ENCODE results near the gene TFDP1.
A peak's percentile ranks its signal among the peaks of the same experiment; 100 is the strongest.

TFDP1 gene

DNA sequence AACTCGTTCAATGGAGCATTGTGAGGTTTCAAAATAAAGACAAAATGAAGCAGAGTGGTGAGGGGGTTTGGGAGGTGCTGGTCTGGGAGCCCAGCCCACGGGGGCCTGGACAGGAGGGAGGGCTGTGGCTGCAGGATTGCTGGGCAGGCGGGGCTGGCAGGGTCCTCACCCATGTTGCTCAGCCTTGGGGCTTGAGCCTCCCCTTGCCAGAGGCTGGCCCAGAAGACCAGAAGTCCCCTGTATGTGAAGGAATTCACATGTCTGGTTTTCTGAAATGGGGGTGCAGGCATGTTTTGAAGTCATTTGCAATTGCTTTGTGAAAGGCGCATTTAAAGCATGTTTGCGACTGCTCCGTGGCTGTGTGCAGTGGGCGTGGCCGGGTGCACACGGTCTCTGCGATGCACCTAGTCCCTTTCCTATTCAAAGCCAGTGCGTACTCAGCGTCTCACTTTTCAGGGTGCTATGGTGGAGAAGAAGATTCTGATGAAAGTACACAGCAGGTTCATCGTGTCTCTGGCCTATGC is 84.7 kb downstream of the TFDP1 start:
- DNase-seq, result peak in 1 of 2 experiments; percentile 19

DNA sequence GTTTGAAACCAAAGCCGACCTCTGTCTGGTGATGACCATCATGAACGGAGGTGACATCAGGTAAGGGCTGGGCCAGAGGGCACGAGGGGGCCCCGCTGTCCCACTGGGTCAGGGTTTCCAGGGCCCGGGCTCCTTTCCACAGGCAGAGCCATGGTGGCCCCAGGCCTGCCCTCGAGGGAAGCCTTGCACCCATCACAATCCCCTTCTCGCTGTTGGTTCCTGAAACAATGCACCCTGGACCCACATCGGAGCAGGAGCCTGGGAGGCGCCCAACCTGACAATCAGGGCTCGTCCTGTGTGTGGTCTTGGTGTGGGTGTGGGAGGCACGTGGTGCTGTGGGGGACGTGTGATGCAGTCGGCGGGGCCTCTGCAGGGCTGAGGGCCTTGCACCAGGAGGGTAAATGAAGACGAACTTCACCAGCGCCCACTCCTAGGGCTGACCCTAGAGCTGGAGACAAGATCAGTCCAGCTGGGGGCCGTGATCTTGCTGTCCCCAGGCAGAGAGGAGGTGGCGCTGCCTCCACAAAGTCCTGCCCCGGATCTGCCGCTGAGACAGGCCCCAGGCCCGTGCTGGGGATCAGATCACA is 85.3 kb downstream of the TFDP1 start:
- no peak for DNase-seq

DNA sequence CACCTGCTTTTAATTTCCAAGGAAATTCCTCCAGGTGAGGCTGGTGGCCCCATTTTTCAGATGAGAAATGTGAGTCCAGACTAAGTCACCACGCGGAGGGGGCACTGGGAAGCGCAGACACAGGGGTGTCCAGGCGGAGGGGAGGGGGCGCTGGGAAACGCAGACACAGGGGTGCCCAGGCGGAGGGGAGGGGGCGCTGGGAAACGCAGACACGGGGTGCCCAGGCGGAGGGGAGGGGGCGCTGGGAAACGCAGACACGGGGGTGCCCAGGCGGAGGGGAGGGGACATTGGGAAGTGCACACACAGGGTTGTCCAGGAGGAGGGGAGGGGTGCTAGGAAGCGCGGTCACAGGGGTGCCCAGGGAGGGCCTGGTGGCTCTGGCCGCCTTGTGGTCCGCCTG is 86.0 kb downstream of the TFDP1 start:
- no peak for DNase-seq

DNA sequence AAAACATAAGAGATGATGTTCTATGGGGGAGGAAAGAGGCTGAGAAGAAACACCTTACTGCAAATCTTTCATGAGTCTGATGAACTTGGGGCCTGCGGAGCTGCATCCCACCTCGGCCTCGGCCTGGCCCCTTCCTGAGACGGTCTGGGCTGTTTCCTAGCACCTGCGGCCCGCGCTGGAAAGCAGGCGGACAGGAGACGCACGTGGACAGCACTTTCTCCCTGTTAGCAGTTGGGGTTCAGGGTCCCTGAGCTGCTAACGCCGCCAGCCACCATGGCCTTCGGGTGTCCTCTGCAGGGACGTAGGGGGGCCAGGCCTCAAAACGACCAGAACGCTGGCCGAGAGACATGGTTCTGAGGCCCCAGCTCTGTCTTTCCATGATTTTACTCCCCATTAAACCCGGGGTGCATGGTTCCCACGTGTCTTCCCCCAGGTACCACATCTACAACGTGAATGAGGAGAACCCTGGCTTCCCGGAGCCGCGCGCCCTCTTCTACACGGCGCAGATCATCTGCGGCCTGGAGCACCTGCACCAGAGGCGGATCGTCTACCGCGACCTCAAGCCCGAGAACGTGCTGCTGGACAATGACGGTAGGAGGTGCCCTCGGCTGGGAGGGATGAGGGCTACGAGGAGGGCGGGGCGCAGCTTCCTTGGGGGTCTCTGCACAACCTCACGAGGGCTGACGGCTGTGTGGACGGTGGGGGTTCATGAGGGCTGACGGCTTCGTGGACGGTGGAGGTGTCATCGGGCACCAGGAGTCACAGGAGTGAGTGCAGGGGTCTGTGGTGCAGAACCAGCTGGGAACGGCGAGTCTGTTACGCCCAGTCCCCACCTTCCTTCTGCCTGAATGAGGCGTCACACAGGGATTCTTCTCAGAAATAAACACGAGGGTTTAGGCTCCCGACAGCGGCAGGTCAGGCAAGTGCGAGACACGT is 86.8 kb downstream of the TFDP1 start:
- DNase-seq, result no peak

DNA sequence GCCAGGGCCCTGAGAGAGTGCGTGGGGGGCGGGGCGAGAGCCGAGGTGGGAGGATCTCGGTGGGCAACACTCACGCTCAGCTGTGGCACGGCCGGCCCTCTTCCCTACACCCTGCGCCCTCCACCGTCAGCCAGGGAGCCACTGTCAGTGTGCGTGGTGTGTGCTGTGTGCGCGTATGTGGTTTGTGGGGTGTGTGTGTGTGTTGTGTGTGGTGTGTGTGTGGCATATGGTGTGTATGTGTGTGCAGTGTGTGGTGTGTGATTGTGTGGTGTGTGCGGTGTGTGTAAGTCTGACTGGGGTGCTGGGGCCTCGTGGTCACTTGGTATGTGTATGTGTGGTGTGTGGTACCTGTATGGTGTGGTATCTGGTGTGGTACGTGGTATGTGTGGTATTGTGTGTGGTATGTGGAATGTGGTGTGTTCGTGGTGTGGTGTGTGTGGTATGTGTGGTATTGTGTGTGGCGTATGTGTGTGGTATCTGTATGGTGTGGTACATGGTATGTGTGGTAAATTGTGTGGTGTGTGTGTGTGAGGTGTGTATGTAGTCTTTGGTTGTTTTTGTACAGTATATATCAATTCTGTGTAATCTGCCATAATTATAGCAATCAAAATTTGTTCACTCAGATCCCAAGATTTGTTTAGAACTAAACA is 87.6 kb downstream of the TFDP1 start:
- DNase-seq, result no peak

All from NCI-H526 (cell line).